MM.1S (cell line): Measurements from ENCODE around the gene COL25A1.

Source experiments
- DNase-seq: peaks from one replicate; pipeline ENCODE4 v3.0.0-alpha.2; 2015
- H2AFZ ChIP-seq: fragments of 300-600 bp; sonication (generic); 2 replicates; pipeline ENCODE4 v1.6.0; 2016; ENCODE audit warnings: antibody characterized with exemption, low read length
- H3F3A ChIP-seq: fragments of 300-600 bp; sonication (generic); 2 replicates; pipeline ENCODE4 v1.6.1; 2016; ENCODE audit warnings: mild to moderate bottlenecking, antibody characterized with exemption, low read length, moderate library complexity, mixed read lengths; ENCODE audit not compliant: insufficient read depth
- H3K27ac ChIP-seq: fragments of 300-600 bp; sonication (generic); 2 replicates; pipeline ENCODE4 v1.5.1; 2016; ENCODE audit warnings: mild to moderate bottlenecking, low read length
- H3K27me3 ChIP-seq: fragments of 300-600 bp; sonication (generic); replicated peaks from 2 replicates; pipeline ENCODE4 v1.6.0; 2016; ENCODE audit warnings: low read length; ENCODE audit not compliant: insufficient read depth
- H3K36me3 ChIP-seq: fragments of 300-600 bp; sonication (generic); replicated peaks from 2 replicates; pipeline ENCODE4 v1.6.1; 2016; ENCODE audit warnings: mild to moderate bottlenecking, low read length, mixed read lengths; ENCODE audit not compliant: insufficient read depth
- H3K4me1 ChIP-seq: fragments of 300-600 bp; sonication (generic); 2 replicates; pipeline ENCODE4 v1.6.1; 2016; ENCODE audit warnings: low read length, mixed read lengths
- H3K4me2 ChIP-seq: fragments of 300-600 bp; sonication (generic); 2 replicates; pipeline ENCODE4 v1.6.0; 2016; ENCODE audit warnings: low read depth, low read length
- H3K4me3 ChIP-seq: fragments of 300-600 bp; sonication (generic); 2 replicates; pipeline ENCODE4 v1.5.1; 2016; ENCODE audit warnings: low read length, mixed read lengths
- H3K79me2 ChIP-seq: fragments of 300-600 bp; sonication (generic); 2 replicates; pipeline ENCODE4 v1.6.1; 2016; ENCODE audit warnings: mixed run types, low read length, mixed read lengths
- H3K9ac ChIP-seq: fragments of 300-600 bp; sonication (generic); 2 replicates; pipeline ENCODE4 v1.6.1; 2016; ENCODE audit warnings: low read length, mixed read lengths
- H3K9me2 ChIP-seq: fragments of 300-600 bp; sonication (generic); replicated peaks from 2 replicates; pipeline ENCODE4 v1.6.1; 2016; ENCODE audit warnings: mild to moderate bottlenecking, low read length, mixed read lengths; ENCODE audit not compliant: insufficient read depth
- H3K9me3 ChIP-seq: fragments of 300-600 bp; sonication (generic); replicated peaks from 2 replicates; pipeline ENCODE4 v1.6.1; 2016; ENCODE audit warnings: mild to moderate bottlenecking, low read length, mixed read lengths; ENCODE audit not compliant: insufficient read depth
- H4K20me1 ChIP-seq: fragments of 300-600 bp; sonication (generic); 2 replicates; pipeline ENCODE4 v1.6.1; 2016; ENCODE audit warnings: mild to moderate bottlenecking, low read length, moderate library complexity, mixed read lengths; ENCODE audit not compliant: insufficient read depth
- CTCF ChIP-seq: fragments of 300-600 bp; sonication (generic); IDR thresholded peaks from 2 replicates; pipeline ENCODE4 v1.5.1; 2016; ENCODE audit warnings: antibody characterized with exemption, low read length, mixed read lengths
- EZH2 ChIP-seq: fragments of 300-600 bp; sonication (generic); optimal IDR thresholded peaks from 2 replicates; pipeline ENCODE3; 2017; ENCODE audit warnings: low read depth, mild to moderate bottlenecking, antibody characterized with exemption, low read length, mixed read lengths
- EZH2phosphoT487 ChIP-seq: fragments of 300-600 bp; sonication (generic); IDR thresholded peaks from 2 replicates; pipeline ENCODE4 v1.6.1; 2018; ENCODE audit warnings: antibody characterized with exemption, low read length

Gene COL25A1

GRCh38 chr4:109254845-109255244 is 47.6 kb downstream of the COL25A1 start:
- no peak for DNase-seq
- Histone ChIP-seq H3K9me3 (no peaks in the 10 kb centered on the region), H2AFZ (no peak overlapping the region), H3K9ac (no peak overlapping the region), H3K4me2 (no peak overlapping the region), H3K4me3 (no peak overlapping the region), H3K4me1 (no peaks in the 10 kb centered on the region), H3K27me3 (no peaks in the 10 kb centered on the region), H3K27ac (no peak overlapping the region), H3K79me2 (no peaks in the 10 kb centered on the region), H4K20me1 (no peaks in the 10 kb centered on the region), H3K36me3 (no peaks in the 10 kb centered on the region), H3F3A (no peaks in the 10 kb centered on the region), H3K9me2 (no peaks in the 10 kb centered on the region)
- TF ChIP-seq EZH2: no peak
- no peak for TF ChIP-seq EZH2phosphoT487
- TF ChIP-seq CTCF: no peak

- no peaks in the 10 kb centered on the region for H3K36me3 ChIP-seq
- no peak overlapping the region for H3K4me3 ChIP-seq
- no peaks in the 10 kb centered on the region for H4K20me1 ChIP-seq
- H3K27ac ChIP-seq: no peak overlapping the region
- H3K9me3 ChIP-seq: no peaks in the 10 kb centered on the region
- no peak overlapping the region for H3K9ac ChIP-seq
- no peaks in the 10 kb centered on the region for H3K79me2 ChIP-seq
- no peak overlapping the region for H2AFZ ChIP-seq
- no peaks in the 10 kb centered on the region for H3K9me2 ChIP-seq
- H3K4me2 ChIP-seq: no peak overlapping the region
- no peaks in the 10 kb centered on the region for H3K27me3 ChIP-seq
- H3F3A ChIP-seq: no peaks in the 10 kb centered on the region
- DNase-seq: no peak
- TF ChIP-seq EZH2 (no peak), CTCF (no peak), EZH2phosphoT487 (no peak)
- no peaks in the 10 kb centered on the region for H3K4me1 ChIP-seq
Observed at GRCh38 chr4:109251396-109251795, 51.1 kb downstream of the COL25A1 start.

- DNase-seq: no peak
- Histone ChIP-seq H3K4me3 (no peak overlapping the region), H4K20me1 (no peaks in the 10 kb centered on the region), H3K79me2 (no peaks in the 10 kb centered on the region), H2AFZ (no peak overlapping the region), H3K27ac (no peak overlapping the region), H3K9me3 (no peaks in the 10 kb centered on the region), H3K4me2 (no peak overlapping the region), H3K27me3 (no peaks in the 10 kb centered on the region), H3K9me2 (no peaks in the 10 kb centered on the region), H3K36me3 (no peaks in the 10 kb centered on the region), H3F3A (no peaks in the 10 kb centered on the region), H3K9ac (no peak overlapping the region), H3K4me1 (no peaks in the 10 kb centered on the region)
- TF ChIP-seq EZH2phosphoT487: no peak
- no peak for TF ChIP-seq EZH2
- TF ChIP-seq CTCF: no peak
Observed at GRCh38 chr4:109248322-109248900, 54.0 kb downstream of the COL25A1 start.
